ENCODE data around the gene KIF11.

DNA sequence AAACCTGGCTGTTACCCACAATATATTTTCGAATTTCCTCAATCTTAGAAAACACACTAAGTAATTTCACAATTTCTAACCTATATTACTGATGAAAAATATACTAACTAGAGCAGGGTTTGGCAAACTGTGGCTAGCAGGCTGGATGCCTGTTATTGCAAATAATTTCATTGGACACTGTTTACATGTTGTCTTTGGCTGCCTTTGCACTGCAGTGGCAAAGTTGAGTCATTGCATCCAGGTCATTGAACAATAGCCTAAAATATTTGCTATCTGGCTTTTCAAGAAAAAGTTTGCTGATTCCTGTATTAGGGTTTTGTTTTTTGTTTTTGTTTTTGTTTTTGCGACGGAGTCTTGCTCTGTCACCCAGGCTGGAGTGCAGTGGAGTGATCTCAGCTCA lies 47.2 kb downstream of the KIF11 start:
- TF ChIP-seq CTCF (CRISPR knock-in tag; IDR thresholded peaks at IDR 0.05) (no peak), TCF7L2 (IDR thresholded peaks at IDR 0.05; ENCODE audit: low read depth, low read length) (no peak)

All from HepG2 (cell line).